Neural cell (in vitro differentiated cells): ENCODE results near the gene EFTUD2.

Experiments used
- EP300 ChIP-seq: fragments of 450-650 bp; conservative IDR thresholded peaks from 2 replicates; pipeline ENCODE4 v1.6.1; 2014; ENCODE audit warnings: antibody characterized with exemption, mild to moderate bottlenecking, moderate library complexity; ENCODE audit not compliant: poor library complexity, severe bottlenecking
- MXI1 ChIP-seq: fragments of 450-650 bp; conservative IDR thresholded peaks from 2 replicates; pipeline ENCODE4 v1.6.1; 2014; ENCODE audit warnings: antibody characterized with exemption, mild to moderate bottlenecking; ENCODE audit not compliant: poor library complexity, severe bottlenecking
- POLR2AphosphoS5 ChIP-seq: IDR thresholded peaks from 2 replicates; pipeline ENCODE4 v1.6.1; 2012
- REST ChIP-seq: IDR thresholded peaks from 2 replicates; pipeline ENCODE4 v1.6.1; 2012; ENCODE audit warnings: borderline replicate concordance
- TF ChIP-seq, protein P1 (sequence below): fragments of 450-650 bp; IDR thresholded peaks from 2 replicates; pipeline ENCODE4 v1.5.1; 2014; ENCODE audit warnings: antibody characterized with exemption, mild to moderate bottlenecking, moderate library complexity; ENCODE audit not compliant: poor library complexity, severe bottlenecking

- TF ChIP-seq, protein P1, sequence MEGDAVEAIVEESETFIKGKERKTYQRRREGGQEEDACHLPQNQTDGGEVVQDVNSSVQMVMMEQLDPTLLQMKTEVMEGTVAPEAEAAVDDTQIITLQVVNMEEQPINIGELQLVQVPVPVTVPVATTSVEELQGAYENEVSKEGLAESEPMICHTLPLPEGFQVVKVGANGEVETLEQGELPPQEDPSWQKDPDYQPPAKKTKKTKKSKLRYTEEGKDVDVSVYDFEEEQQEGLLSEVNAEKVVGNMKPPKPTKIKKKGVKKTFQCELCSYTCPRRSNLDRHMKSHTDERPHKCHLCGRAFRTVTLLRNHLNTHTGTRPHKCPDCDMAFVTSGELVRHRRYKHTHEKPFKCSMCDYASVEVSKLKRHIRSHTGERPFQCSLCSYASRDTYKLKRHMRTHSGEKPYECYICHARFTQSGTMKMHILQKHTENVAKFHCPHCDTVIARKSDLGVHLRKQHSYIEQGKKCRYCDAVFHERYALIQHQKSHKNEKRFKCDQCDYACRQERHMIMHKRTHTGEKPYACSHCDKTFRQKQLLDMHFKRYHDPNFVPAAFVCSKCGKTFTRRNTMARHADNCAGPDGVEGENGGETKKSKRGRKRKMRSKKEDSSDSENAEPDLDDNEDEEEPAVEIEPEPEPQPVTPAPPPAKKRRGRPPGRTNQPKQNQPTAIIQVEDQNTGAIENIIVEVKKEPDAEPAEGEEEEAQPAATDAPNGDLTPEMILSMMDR: no peak
- TF ChIP-seq EP300 (no peak), POLR2AphosphoS5 (no peak), REST (no peak), MXI1 (no peak)
Measured at GRCh38 chr17:44917456-44917855, 18.2 kb upstream of the EFTUD2 start.
